IMR-90 (cell line): ENCODE data around the gene IGDCC3. TPM values are rescaled to one million over a fixed set of nuclear protein-coding genes. Genes with fewer than 3 reads are reported as not detected.
A peak's percentile ranks its signal among the peaks of the same experiment; 100 is the strongest.

Experiments used
- ATAC-seq: fragments of 200-7000 bp; cut with Tn5 transposase; 2 replicates; pipeline ENCODE4 v1.9.1; 2020; ENCODE audit warnings: low read depth, mild to moderate bottlenecking, moderate library complexity
- BruUV-seq: library from RNA; stranded (reverse); fragments of 400-500 nt; replicated peaks from 2 replicates; lab custom pipeline; 2021; lab: Mats Ljungman, UMichigan
- CTCF ChIA-PET: fragments of 300-600 bp; formaldehyde crosslinking; extraction: SDS; loops from one replicate; lab custom pipeline; 2021; ENCODE audit warnings: antibody characterized with exemption; lab: Yijun Ruan, JAX
- POLR2A ChIA-PET: fragments of 300-600 bp; sonication (Branson Sonifier 250); formaldehyde crosslinking; loops from one replicate; lab custom pipeline; 2022; ENCODE audit warnings: antibody characterized with exemption; ENCODE audit not compliant: unreplicated experiment; lab: Charles Lee
- DNase-seq: peaks from one replicate; pipeline ENCODE4 v3.0.0; 2013
- H2AFZ ChIP-seq: replicated peaks from 2 replicates; pipeline ENCODE3; 2013; ENCODE audit warnings: low read length, mild to moderate bottlenecking; ENCODE audit not compliant: poor library complexity
- H2AK5ac ChIP-seq: 2 replicates; pipeline ENCODE4 v1.6.1; 2013; ENCODE audit warnings: low read depth, low read length, inconsistent platforms
- H2AK9ac ChIP-seq: replicated peaks from 2 replicates; pipeline ENCODE3; 2013; ENCODE audit warnings: mild to moderate bottlenecking, low read depth, low read length, moderate library complexity; ENCODE audit not compliant: poor library complexity
- H2BK120ac ChIP-seq: 2 replicates; pipeline ENCODE4 v1.6.1; 2013; ENCODE audit warnings: low read depth, low read length, inconsistent platforms
- H2BK15ac ChIP-seq: 3 replicates; pipeline ENCODE4 v1.6.1; 2013; ENCODE audit warnings: low read depth, low read length, inconsistent platforms
- H2BK20ac ChIP-seq: 2 replicates; pipeline ENCODE4 v1.6.1; 2013; ENCODE audit warnings: low read depth, mild to moderate bottlenecking, inconsistent platforms, low read length, moderate library complexity
- H2BK5ac ChIP-seq: 2 replicates; pipeline ENCODE4 v1.6.1; 2013; ENCODE audit warnings: mild to moderate bottlenecking, low read depth, low read length, inconsistent platforms; ENCODE audit not compliant: poor library complexity, severe bottlenecking
- H3K14ac ChIP-seq: replicated peaks from 2 replicates; pipeline ENCODE4 v1.6.1; 2013; ENCODE audit warnings: low read depth, low read length, inconsistent platforms
- H3K18ac ChIP-seq: 2 replicates; pipeline ENCODE4 v1.6.1; 2013; ENCODE audit warnings: low read depth, low read length, control low read depth
- H3K23ac ChIP-seq: 2 replicates; pipeline ENCODE4 v1.6.1; 2013; ENCODE audit warnings: low read depth, low read length, inconsistent platforms
- H3K27ac ChIP-seq: 2 replicates; pipeline ENCODE4 v1.5.1; 2013; ENCODE audit warnings: mild to moderate bottlenecking, control low read depth, low read length; ENCODE audit not compliant: insufficient read depth
- H3K27me3 ChIP-seq: 2 replicates; pipeline ENCODE4 v1.6.1; 2013; ENCODE audit warnings: low read length; ENCODE audit not compliant: control insufficient read depth, insufficient read depth
- H3K36me3 ChIP-seq: 2 replicates; pipeline ENCODE4 v1.6.1; 2013; ENCODE audit warnings: low read length, mixed read lengths; ENCODE audit not compliant: control insufficient read depth, insufficient read depth
- H3K4ac ChIP-seq: 2 replicates; pipeline ENCODE4 v1.6.1; 2013; ENCODE audit warnings: low read depth, low read length, inconsistent platforms
- H3K4me1 ChIP-seq: 2 replicates; pipeline ENCODE4 v1.6.1; 2013; ENCODE audit warnings: low read length, mixed read lengths; ENCODE audit not compliant: control insufficient read depth, insufficient read depth
- H3K4me2 ChIP-seq: 2 replicates; pipeline ENCODE4 v1.6.1; 2013; ENCODE audit warnings: low read depth, mild to moderate bottlenecking, control low read depth, low read length, moderate library complexity
- H3K4me3 ChIP-seq: 2 replicates; pipeline ENCODE4 v1.5.1; 2013; ENCODE audit warnings: low read depth, mild to moderate bottlenecking, control low read depth, low read length, moderate library complexity; ENCODE audit not compliant: insufficient read depth
- H3K56ac ChIP-seq: 2 replicates; pipeline ENCODE4 v1.6.1; 2013; ENCODE audit warnings: low read length, inconsistent platforms; ENCODE audit not compliant: insufficient read depth; ENCODE audit errors: extremely low read depth
- H3K79me1 ChIP-seq, 2 experiments: 2 replicates each; pipeline ENCODE4 v1.6.1; 2013; ENCODE audit warnings: low read length in 2 of 2, inconsistent platforms in 1 of 2, low read depth in 1 of 2
- H3K9ac ChIP-seq: 2 replicates; pipeline ENCODE4 v1.6.1; 2013; ENCODE audit warnings: low read depth, low read length, control low read depth
- H3K9me1 ChIP-seq: 2 replicates; pipeline ENCODE4 v1.6.1; 2013; ENCODE audit warnings: low read length, inconsistent platforms; ENCODE audit not compliant: insufficient read depth
- H3K9me3 ChIP-seq: 2 replicates; pipeline ENCODE4 v1.6.1; 2013; ENCODE audit warnings: low read length; ENCODE audit not compliant: control insufficient read depth, insufficient read depth
- H4K20me1 ChIP-seq: 2 replicates; pipeline ENCODE4 v1.6.1; 2013; ENCODE audit warnings: low read length, inconsistent platforms; ENCODE audit not compliant: insufficient read depth
- H4K5ac ChIP-seq: 2 replicates; pipeline ENCODE4 v1.6.1; 2013; ENCODE audit warnings: mild to moderate bottlenecking, low read depth, low read length, control low read depth
- H4K8ac ChIP-seq, 2 experiments: 2 replicates each; pipeline ENCODE4 v1.6.1; 2013; ENCODE audit warnings: low read depth in 2 of 2, low read length in 2 of 2, control low read depth in 1 of 2, inconsistent platforms in 1 of 2
- H4K91ac ChIP-seq: 2 replicates; pipeline ENCODE4 v1.6.1; 2013; ENCODE audit warnings: low read depth, low read length, inconsistent platforms; ENCODE audit not compliant: insufficient read depth
- BHLHE40 ChIP-seq: fragments of 150-350 bp; IDR thresholded peaks from 2 replicates; pipeline ENCODE4 v1.6.1; 2016; ENCODE audit warnings: mild to moderate bottlenecking, low read depth, low read length
- CEBPB ChIP-seq: IDR thresholded peaks from 2 replicates; pipeline ENCODE4 v1.6.1; 2012; ENCODE audit warnings: low read depth, low read length, improper control_type of control experiment
- MAFK ChIP-seq: IDR thresholded peaks from 2 replicates; pipeline ENCODE4 v1.6.1; 2012; ENCODE audit warnings: low read depth, low read length, improper control_type of control experiment
- POLR2A ChIP-seq: IDR thresholded peaks from 2 replicates; pipeline ENCODE4 v1.6.1; 2012; ENCODE audit warnings: mild to moderate bottlenecking, low read depth, low read length
- SMC3 ChIP-seq: fragments of 150-350 bp; IDR thresholded peaks from 2 replicates; pipeline ENCODE4 v1.6.1; 2016; ENCODE audit warnings: low read depth, mild to moderate bottlenecking, antibody characterized with exemption, low read length, moderate library complexity
- WGBS, 2 experiments: methylation state at CpG; one replicate each; pipeline versions ENCODE4 v1.1.5 to v1.1.7; 2013; ENCODE audit warnings: missing lambda C conversion rate in 2 of 2; ENCODE audit not compliant: insufficient read length in 1 of 2; ENCODE audit errors: extremely low coverage in 2 of 2; 5-methylcytosine and 5-hydroxymethylcytosine counted together
- dilution Hi-C: fragments of 300-500 bp; cut with HindIII; formaldehyde crosslinking; loops from one replicate; pipeline ENCODE4 v1.14.3; 2018; ENCODE audit warnings: low sequenced_read_pairs; ENCODE audit not compliant: unreplicated experiment
- in situ Hi-C: fragments of 300-500 bp; cut with MboI; formaldehyde crosslinking; loops from 3 replicates; pipeline ENCODE4 v1.14.3; 2019; ENCODE audit warnings: low sequenced_read_pairs, inconsistent platforms, mixed read lengths
- intact Hi-C: fragments of 100-400 bp; cut with micrococcal nuclease; formaldehyde crosslinking; loops from 2 replicates; pipeline ENCODE4 v1.10.0; 2022
- polyA plus RNA-seq, 3 experiments: library from polyadenylated mRNA; depleted of rRNA; stranded (reverse); fragments of >200 nt; gene quantifications; 2 replicates each; pipeline ENCODE4 v1.2.3, GENCODE V29; 2012; ENCODE audit warnings: low replicate concordance in 1 of 3
- total RNA-seq: library from RNA; depleted of rRNA; stranded (reverse); fragments of >200 nt; gene quantifications from 2 replicates; pipeline ENCODE4 v1.2.3, GENCODE V29; 2012

Gene IGDCC3
- total and polyA plus RNA-seq, 2 of the 4 experiments (the other 2 are of a cell fraction), result 0.18 to 0.19 TPM

DNA sequence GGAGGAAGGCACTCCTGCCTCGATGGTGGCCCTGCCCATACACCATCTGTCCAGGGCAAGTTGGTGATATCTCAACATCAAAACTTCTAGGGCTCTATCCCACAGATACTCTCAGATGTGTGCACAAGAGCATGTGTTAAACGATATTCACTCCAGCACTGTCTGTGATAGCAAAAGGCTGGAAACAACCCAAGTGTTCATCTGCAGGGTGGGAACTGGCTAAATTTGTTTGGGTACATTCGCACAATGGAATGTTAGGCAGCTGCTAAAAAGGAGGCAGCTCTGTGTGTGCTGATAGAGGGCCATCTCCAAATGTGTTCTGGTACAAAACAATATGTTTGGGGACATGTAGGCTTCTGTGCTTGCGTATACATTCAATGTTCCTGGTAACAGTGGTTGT is 25.2 kb upstream of the IGDCC3 start:
- dilution Hi-C loops, result no loop called here
- no peak overlapping the region for H2BK20ac ChIP-seq
- no peaks in the 10 kb centered on the region for H3K79me1 ChIP-seq
- no peak overlapping the region for H2BK15ac ChIP-seq
- H4K5ac ChIP-seq, result no peak overlapping the region
- CTCF ChIA-PET, result no interaction called here
- H3K18ac ChIP-seq, result no peak overlapping the region
- no peak overlapping the region for H2BK5ac ChIP-seq
- no peak overlapping the region for H2AFZ ChIP-seq
- no TSS peak for BruUV-seq
- no peaks in the 10 kb centered on the region for H3K36me3 ChIP-seq
- H3K23ac ChIP-seq, result no peak overlapping the region
- no peak overlapping the region for H3K9ac ChIP-seq
- H2BK120ac ChIP-seq, result no peak overlapping the region; the same call in 1 of the 2 replicates
- intact Hi-C loops, result no loop called here
- no peak overlapping the region for H3K56ac ChIP-seq
- in situ Hi-C loops, result no loop called here
- H2AK9ac ChIP-seq, result peak overlapping the region; percentile 39
- no peak overlapping the region for H3K27ac ChIP-seq
- ATAC-seq (no peak), DNase-seq (no peak)
- no peak overlapping the region for H3K4ac ChIP-seq
- no peak overlapping the region for H3K14ac ChIP-seq
- H4K20me1 ChIP-seq, result no peaks in the 10 kb centered on the region
- no peak overlapping the region for H2AK5ac ChIP-seq
- no peak overlapping the region for H4K91ac ChIP-seq
- H3K4me3 ChIP-seq, result no peak overlapping the region
- POLR2A ChIA-PET, result no interaction called here
- H3K27me3 ChIP-seq, result peaks cover 3% of the 10 kb centered on the region; the same call in 1 of the 2 replicates
- no peak for TF ChIP-seq CEBPB
- TF ChIP-seq MAFK, result no peak
- TF ChIP-seq POLR2A, result no peak
- no peak for TF ChIP-seq BHLHE40
- no peak for TF ChIP-seq SMC3
- no peaks in the 10 kb centered on the region for H3K4me1 ChIP-seq
- peaks cover under 1% of the 10 kb centered on the region for H3K9me1 ChIP-seq
- H3K4me2 ChIP-seq, result no peak overlapping the region
- no peaks in the 10 kb centered on the region for H3K9me3 ChIP-seq
- no peak overlapping the region for H4K8ac ChIP-seq
- no CpG with 5 or more reads among the region's 4 CpGs for WGBS, 2 experiments
